Stimulated activated CD8-positive, alpha-beta memory T cell treated with anti-CD3 and anti-CD28 coated beads, Interleukin-2, amount 100 ng/mL, for 1 hour (primary cell): ENCODE results near the gene CNBP.

Experiments used
- DNase-seq, 2 donors: peaks; one replicate each; pipeline ENCODE4 v3.0.0-alpha.2; 2020; ENCODE audit warnings: low read depth in 2 of 2

CNBP gene

DNA sequence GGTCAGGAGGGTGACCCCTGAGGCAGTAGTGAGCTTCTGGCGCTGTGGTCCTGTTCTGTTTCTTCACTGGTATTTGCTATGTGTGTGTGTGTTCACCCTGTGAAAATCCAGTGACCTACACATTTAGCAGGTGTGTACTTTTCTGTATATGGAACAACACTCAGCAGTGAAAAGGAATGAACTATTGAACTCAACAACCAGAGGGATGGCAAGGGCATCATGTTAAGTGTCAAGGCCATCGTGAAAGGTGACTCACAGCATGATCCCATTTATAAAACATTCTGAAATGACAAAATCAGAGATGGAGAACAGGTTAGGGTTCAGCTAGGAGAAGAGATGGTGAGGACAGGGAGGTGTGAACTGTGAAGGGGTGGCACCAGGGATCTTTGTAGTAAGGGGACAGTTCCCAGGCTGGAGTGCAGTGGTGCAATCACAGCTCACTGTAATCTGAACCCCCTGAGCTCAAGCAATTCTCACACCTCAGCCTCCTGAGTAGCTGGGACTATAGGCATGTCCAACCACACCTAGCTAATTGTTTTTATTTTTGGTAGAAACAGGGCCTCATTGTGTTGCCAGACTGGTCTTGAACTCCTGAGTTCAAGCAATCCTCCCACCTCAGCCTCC is 52.1 kb downstream of the CNBP start:
- DNase-seq = no peak

DNA sequence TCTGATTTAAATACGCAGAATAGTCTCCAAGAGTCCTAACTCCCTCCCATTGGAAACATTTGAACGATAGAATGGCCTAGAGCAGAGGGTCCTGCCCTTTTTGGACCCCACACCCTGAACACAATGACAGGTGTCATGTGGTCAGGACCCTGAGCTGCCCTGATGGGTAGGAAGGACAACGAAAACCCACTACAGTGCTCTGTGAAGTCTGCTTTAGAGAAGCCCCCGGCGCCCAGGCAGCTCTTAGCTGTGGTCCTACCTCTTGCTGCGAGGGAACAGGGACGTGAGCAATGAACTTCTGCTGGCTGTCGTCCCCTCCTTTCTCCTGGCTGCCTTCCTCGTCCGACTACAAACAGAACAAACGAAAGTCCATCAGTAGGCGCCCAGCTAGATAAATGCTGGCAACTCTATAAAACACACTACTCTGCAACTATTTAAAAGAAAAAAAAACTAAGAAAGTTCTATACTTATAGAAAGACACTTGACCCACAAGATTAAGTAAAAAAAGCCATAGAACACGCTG is 53.3 kb downstream of the CNBP start:
- DNase-seq = no peak

DNA sequence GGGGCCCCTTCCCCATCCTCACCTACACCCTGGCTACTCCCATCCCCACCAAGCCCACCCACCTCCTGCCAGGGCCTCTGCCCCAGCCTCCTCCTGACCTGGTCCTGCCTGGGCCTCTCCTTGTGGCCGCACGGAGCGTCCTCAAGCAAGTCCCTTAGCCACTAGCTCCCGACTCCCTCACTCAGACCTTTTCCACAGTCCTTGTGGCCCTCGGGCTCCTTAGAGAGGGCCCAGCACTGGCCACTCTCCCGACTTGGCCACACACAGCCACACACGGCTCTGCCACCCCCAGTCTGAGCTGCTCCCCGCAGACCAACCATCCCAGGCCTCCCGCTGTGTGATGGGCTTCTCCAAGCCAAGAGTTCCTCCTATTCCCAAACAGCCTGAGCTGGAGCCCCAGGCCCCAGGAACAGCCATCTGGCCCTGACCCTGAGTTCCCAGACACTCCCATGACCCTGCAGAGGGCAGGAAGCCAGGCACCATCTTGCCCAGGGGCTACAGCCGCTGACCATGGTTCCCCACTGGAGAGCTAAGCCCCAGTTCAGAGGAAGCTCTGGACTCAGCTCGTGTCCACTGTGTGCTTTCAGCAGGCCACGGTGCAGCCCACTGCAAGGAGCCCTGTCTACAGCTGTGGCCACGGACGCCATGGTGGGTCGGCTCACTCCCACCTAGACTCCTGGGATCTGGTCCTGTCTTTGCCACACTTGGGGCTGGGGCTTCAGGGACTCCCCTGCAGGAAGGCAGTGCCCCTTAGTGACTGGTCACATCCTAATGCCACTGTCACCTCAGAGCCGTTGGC is 55.1 kb downstream of the CNBP start:
- no peak for DNase-seq

DNA sequence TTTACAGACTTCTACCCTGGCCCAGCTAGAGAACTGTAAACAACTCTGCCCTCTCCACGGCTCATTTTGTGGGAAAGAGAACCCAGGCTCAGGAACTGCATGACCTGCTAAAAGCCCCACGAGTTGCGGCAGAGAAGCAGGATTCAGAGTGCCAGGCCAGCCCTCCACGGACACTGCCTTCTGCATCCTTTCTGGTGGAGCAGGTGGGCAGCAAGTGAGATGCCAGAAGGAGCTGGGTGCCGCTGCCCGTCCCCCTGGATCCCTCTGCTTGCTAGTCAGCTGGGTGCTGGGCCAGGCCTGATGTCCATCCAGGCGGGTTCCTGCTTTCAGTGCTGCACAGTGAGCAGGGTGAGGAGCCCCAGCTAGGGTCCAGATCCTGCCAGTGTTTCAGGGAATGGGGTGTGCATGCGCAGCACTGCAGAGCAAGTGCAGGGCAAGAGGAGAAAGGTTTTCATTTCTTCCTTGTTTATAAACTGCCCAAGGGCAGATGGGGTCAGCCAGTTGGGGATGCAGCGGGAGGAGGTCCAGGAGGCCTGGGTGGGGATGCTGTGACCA is 56.9 kb downstream of the CNBP start:
- no peak for DNase-seq

DNA sequence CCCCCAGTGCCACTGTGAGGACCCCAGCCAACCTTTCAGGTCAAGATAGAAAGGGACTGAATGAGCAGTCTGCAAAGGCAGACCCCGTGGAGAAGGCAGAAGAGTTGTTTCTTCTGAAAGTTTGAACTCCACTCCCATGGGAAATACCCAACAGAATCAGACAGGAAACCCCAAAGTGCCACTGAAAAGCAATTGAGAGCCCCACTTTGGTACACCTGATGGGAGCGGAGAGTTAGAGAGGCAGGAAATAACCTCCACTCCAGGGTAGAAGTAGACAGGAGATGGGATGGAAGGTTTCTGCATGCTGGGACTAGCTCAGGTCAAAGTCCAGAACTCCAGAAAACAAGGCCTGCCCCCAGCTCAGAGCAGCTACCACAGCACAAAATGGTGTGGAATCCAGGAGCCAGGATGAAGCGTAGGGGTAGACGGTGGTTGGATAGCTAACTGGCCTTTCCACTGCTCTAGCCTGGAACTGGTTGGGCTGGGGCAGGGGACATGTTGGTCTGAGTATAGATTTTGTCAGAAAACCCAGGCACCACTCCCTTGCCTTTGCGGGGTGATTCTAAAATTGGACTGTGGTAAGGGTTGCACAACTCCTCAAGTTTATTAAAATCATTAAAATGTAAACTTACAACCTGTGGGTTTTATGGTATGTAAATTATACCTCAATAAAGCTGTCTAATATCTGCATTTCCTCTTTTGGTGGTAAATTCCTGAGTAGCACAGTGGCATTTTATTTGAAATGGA is 60.2 kb downstream of the CNBP start:
- DNase-seq = no peak

DNA sequence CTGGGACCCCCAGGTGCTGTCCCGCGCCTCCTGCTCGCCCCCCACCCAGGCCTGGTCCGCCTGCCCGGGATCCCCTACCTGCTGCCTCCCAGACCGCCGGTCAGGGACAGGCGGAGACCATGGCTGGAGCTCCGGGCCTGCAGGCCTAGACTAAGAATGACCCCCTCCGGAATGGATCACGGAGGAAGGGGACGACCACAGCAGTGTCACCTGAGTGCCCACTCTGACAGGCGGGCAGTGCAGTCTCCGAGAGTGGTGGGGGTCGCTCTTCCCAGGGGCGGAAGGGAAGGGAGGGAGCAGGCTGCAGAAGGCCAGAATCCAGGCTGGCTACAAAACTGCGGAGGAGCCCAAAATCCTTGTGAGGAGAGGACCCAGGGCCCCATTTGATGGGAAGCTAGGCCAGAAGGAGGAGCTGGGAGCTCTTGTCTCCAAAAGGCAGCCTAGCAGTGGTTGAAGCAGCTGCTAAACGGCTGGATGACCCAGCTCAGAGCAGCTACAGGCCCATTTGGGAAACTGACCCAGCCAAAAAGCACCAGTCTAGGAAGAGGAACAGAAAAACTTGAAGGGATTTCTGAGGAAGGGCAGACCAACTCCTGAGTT is 61.2 kb downstream of the CNBP start:
- DNase-seq = no peak

DNA sequence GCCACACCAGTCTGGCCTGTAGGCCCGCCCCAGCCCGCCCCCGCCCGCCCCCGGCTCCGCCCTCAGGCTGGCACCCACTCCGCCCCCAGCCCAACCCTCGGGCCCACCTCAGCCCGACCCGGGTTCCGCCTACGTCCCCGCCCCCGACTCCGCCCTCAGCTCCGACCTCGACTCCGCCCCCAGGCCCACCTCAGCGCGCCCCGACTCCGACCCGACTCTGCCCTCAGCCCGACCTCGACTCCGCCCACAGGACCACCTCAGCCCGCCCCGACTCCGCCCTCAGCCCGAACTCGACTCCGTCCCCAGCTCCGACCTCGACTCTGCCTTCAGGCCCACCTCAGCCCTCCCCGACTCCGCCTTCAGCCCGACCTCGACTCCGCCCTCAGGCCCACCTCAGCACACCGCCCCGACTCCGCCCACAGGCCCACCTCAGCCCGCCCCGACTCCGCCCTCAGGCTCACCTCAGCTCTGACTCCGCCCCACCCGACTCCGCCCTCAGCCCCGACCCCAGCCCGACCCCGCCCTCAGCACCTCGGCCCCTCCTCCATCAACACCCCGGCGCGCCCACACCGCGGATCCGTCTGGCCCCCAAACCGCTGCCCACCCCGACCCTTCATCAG is 61.8 kb downstream of the CNBP start, which contains the start of gene RAB43:
Gene RAB43 (minus strand): TSS at position 13 of the 620 bp plus-strand sequence. CDS start 315 bp downstream, outside the sequence.
- peak; percentile 83 to 85 for DNase-seq

DNA sequence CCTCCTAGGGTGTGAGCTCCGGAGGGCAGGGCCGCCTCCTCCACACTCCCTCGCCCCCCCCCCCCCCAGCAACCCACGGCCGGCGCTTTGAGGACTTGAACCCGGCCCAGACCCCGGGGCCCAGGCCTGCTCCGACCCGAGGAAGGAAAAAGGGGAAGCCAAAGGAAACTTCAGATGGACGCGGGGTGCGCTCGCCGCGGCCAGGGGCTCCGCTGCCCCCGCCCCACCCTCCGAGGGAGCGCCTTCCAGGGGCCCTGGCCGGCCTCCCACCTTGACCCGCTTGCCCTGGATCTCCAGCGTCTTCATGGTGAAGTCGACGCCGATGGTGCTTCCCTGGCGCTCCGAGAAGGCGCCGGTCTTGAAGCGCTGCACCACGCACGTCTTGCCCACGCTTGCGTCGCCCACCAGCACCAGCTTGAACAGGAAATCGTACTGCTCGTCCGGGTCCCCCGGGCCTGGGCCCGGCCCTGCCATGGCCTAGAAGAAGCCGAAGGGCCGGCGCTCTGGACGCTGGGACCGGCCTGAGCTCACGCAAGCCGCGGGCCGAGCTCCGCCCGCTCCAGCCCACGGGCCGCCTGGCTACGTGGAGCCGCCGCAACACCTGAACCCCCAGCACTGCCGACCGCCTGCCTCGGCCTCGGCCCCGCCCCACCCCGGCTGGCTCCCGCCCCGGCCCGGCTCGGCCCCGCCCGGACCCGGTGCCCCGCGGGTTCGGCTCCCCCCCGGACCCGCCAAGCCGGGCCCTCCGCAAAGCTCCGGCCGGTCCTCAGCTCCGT is 62.5 kb downstream of the CNBP start:
- peak in 1 of 2 donors; percentile 7 for DNase-seq

DNA sequence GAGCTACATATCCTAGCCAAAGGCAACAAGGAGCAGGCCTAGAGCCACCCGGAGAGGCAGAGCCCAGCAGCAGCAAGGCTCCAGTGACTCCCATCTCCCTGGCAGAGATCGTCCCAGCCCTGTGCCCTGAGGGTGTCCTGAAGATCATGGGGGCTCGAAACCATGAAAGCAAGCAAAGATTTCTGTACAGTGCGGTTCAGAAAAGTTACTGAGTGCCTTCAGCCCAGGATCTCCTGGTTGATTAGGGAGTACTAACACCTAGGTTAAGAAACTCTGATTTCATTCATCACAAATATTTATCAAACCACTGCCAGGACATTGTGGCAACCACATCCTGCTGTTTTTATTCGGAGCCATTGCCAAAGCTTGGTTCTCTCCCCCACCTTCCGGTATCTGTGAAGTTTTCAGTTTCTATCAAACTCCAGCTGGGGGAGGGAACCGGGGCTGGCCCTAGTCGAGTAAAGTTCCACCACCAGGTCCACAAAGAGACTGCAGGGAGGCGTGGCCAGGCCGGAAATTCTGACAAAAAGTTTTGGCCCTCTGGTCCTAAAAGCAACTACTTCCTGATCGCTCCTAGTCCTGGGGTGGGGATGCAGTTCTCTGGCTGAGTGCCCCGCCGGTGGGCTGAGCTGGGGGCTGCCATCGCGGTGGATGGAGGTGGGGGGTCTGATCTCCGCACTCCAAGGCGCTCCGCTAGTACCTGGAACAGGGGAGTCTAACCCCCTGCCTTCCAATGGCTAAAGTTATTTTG is 63.3 kb downstream of the CNBP start:
- DNase-seq = peak; percentile 67 to 81

DNA sequence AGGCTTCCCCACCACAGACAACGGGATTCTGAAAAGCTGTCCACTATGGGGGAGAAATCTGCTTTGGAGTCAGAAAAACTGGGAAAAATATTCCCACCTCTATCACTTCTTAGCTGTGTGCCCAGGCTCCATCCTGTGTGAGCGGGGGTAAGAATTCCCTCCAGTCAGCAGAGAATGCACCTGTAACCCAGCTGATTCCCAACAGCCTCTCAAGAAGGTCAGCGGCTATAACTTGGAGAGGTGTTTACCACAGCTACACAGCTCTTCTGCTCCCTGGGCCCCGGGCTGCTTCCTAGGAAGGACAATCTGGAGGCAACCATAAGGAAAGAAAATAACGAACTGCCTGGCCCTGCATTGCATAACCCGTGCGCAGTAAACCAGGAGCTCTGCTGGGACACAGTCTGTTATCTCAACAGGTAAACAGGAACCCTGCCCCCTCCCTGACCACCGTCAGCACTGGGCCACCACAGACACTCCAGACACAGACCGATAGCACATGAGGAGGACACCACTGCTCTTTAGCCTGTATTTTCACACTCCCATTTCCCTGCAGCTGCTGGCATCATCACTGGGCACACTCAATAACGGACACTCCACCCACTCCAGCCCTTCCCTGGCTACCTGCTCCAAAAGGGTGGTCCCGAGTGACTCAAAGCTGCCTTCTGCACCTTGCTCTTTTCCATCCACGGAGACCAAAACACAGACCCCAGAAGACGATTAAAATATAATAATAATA is 64.2 kb downstream of the CNBP start:
- DNase-seq = no peak

DNA sequence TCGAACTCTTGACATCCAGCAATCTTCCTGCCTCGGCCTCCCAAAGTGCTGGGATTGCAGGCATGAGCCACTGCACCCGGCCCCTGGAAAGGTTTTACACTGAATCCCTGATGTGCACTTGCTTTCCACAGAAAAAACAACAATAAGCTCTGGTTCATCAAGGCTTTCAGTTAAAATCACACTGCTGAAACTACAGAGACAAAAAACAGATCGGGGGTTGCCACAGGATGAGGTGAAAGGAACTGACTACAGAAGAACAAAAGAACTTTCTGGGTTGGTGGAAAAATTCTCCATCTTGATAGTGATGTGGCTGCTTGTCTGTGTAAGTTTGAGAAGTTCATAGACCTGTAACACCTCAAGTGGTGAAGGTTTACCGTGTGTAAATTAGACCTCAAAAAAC is 65.0 kb downstream of the CNBP start:
- DNase-seq = peak in 1 of 2 donors; percentile 17
